CD4-positive, alpha-beta T cell treated with Interferon alpha-2 for 1 hour (primary cell): ENCODE results near the gene HSF4.

Experiments
- DNase-seq, 2 donors: peaks; one replicate each; pipeline ENCODE4 v3.0.0-alpha.2; 2020 to 2022

Gene HSF4

GRCh38 chr16:67185651-67186134 lies 21.1 kb downstream of the HSF4 start:
- no peak for DNase-seq

GRCh38 chr16:67186550-67186950 lies 22.0 kb downstream of the HSF4 start:
- DNase-seq = no peak

GRCh38 chr16:67187175-67187890 lies 22.8 kb downstream of the HSF4 start:
- no peak for DNase-seq

- DNase-seq = no peak
Observed at GRCh38 chr16:67188323-67188722, 23.8 kb downstream of the HSF4 start.

- DNase-seq = no peak
Observed at GRCh38 chr16:67188798-67189197, 24.3 kb downstream of the HSF4 start.

GRCh38 chr16:67190041-67190440 lies 25.5 kb downstream of the HSF4 start, which contains the start of gene EXOC3L1:
Gene EXOC3L1, minus strand, starts transcription at chr16:67190136. Its CDS starts 460 bp downstream, at chr16:67189676.
- DNase-seq = no peak

- DNase-seq = no peak
Observed at GRCh38 chr16:67190448-67191399, 26.2 kb downstream of the HSF4 start.

GRCh38 chr16:67191411-67191994 lies 27.0 kb downstream of the HSF4 start:
- no peak for DNase-seq

- DNase-seq = peak; percentile 85 to 90
Observed at GRCh38 chr16:67191995-67192681, 27.6 kb downstream of the HSF4 start, which contains the start of gene E2F4. Gene E2F4, plus strand, starts transcription at chr16:67192155. Its CDS starts 73 bp downstream, at chr16:67192228.

- no peak for DNase-seq
Observed at GRCh38 chr16:67192781-67193361, 28.3 kb downstream of the HSF4 start.

GRCh38 chr16:67193536-67193935 lies 29.0 kb downstream of the HSF4 start:
- no peak for DNase-seq

- DNase-seq = no peak
Observed at GRCh38 chr16:67194260-67194659, 29.7 kb downstream of the HSF4 start.

GRCh38 chr16:67195676-67196075 lies 31.1 kb downstream of the HSF4 start:
- DNase-seq = no peak

GRCh38 chr16:67196881-67197280 lies 32.3 kb downstream of the HSF4 start:
- no peak for DNase-seq

- DNase-seq = no peak
Observed at GRCh38 chr16:67197704-67198103, 33.2 kb downstream of the HSF4 start.

- DNase-seq = peak; percentile 18 to 28
Observed at GRCh38 chr16:67198238-67198734, 33.7 kb downstream of the HSF4 start.

- DNase-seq = no peak
Observed at GRCh38 chr16:67199011-67199807, 34.7 kb downstream of the HSF4 start, which contains the start of gene ELMO3. Gene ELMO3, plus strand, starts transcription at chr16:67199131. Its CDS starts 196 bp downstream, at chr16:67199327.

- no peak for DNase-seq
Observed at GRCh38 chr16:67199808-67200198, 35.3 kb downstream of the HSF4 start.

- no peak for DNase-seq
Observed at GRCh38 chr16:67200491-67200890, 35.9 kb downstream of the HSF4 start.

- DNase-seq = no peak
Observed at GRCh38 chr16:67201411-67202345, 37.1 kb downstream of the HSF4 start.
